ENCODE measurements around the gene ZNF443. TPM values are rescaled to one million over a fixed set of nuclear protein-coding genes. Genes with fewer than 3 reads are reported as not detected.
"Not testable (repeated sequence)": the region's sequence is repeated elsewhere in the genome, so short reads cannot be mapped to it uniquely, and the experiment has no call there.

ZNF443 gene
- 4.3 and 4.5 TPM in 2 replicates for total RNA-seq

DNA sequence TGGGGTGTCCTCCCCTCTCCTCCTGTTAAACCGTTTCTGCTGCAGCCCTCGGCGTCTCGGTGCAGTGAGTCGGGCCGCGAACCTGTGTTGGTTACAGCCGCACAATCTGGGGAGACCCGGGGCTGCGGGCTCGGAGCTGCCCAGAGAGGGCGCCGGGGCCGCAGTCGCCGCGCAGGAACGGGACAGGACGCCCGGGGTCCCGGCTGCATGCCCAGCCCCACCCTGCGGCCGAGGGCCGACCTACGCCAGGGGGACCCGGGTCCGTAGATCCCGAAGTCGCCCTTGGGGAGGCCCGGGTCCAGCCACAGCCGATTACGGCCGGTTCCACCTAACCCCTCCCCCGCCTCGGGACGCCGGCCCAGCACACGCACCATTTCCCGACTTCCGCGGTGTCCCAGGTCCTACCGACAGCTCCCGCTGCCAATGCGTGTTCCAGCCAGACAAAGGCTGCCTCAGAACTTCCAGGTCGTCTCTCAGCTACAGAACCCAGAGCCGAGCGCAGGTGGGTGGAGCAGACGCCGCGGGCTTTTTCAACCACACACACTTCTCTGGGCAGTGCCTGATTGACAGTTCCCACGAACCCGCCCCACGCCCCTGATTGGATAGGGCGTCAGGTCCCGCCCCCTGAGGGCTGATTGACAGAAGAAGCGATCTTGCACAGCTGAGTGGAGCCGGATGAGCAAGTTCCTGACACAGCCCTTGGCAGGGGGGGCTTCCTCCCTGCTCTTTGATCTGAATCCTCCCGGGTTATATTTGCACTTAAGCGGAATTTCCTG is at the start of gene ZNF443:
ZNF443 (minus strand) TSS at position 481 of the 776 bp plus-strand sequence; CDS start at position 374, 107 bp downstream.
- DNase-seq (ENCODE audit: low spot score), result peak; percentile 99
- H3K36me3 Mint-ChIP-seq (ENCODE audit: low read depth), result peaks cover 27% of the 10 kb centered on the region
- peak within 1 kb of the TSS; percentile 97 for H3K27ac Mint-ChIP-seq
- no peaks in the 10 kb centered on the region for H3K27me3 Mint-ChIP-seq (ENCODE audit: low read depth)
- peaks cover 46% of the 10 kb centered on the region for H3K9me3 Mint-ChIP-seq
- peaks cover 9% of the 10 kb centered on the region for H3K4me1 Mint-ChIP-seq (ENCODE audit: low read depth)
- H3K4me3 Mint-ChIP-seq (ENCODE audit: low read depth), result peak within 1 kb of the TSS; percentile 100
- intact Hi-C loops (cut with micrococcal nuclease), result loop anchor here (2.0 to 5.0 kb wide), 5 partner anchors 38 to 146 kb away; partner anchors contain the start of genes ZNF44, ZNF563, ZNF564 and ZNF709

DNA sequence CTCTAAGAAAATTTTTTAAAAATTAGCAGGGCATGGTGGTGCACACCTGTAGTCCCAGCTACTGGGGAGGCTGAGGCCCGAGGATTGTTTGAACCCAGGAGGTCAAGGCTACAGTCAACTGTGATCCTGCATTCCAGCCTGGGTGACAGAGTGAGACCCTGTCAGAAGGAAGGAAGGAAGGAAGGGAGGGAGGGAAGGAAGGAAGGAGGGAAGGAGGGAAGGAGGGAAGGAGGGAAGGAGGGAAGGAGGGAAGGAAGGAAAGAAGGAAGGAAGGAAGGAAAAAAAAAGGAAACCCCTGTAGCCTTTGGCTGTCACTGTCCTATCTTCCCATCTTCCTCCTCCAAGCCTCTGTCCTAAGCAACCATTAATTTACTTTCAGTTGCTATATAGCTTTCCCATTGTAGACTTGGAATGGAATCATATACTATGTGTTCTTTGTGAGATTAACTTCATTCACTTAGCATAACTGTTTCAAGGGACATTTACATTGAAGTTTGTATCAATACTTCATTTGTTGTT is 45.5 kb upstream of the ZNF443 start:
- H3K36me3 Mint-ChIP-seq (ENCODE audit: low read depth); H3K27me3 Mint-ChIP-seq (ENCODE audit: low read depth); H3K9me3 Mint-ChIP-seq; DNase-seq (ENCODE audit: low spot score); H3K27ac Mint-ChIP-seq; intact Hi-C loops (cut with micrococcal nuclease); H3K4me3 Mint-ChIP-seq (ENCODE audit: low read depth): not testable (repeated sequence)
- H3K4me1 Mint-ChIP-seq (ENCODE audit: low read depth), result peaks cover 17% of the 10 kb centered on the region

DNA sequence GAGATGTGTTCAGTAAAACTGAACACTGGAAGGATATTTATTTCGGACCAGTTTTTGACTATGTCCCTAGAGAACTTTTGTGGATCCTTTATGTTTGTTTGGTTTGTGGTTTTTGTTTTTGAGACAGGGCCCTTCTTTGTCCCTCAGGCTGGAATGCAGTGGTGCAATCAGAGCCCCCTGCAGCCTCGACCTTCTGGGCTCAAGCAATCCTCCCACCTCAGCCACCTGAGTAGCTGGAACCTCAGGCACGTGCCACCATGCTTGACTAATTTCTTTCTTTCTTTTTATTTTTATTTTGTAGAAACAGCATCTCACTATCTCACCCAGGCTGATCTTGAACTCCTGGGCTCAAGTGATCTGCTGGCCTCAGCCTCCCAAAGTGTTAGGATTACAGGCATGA is 44.8 kb upstream of the ZNF443 start:
- H3K4me3 Mint-ChIP-seq (ENCODE audit: low read depth), result peak overlapping the region; percentile 87
- intact Hi-C loops (cut with micrococcal nuclease), result loop anchor here (2.0 kb wide), 1 partner anchor 45 kb away; the partner anchor contains the start of gene ZNF443
- H3K27ac Mint-ChIP-seq, result no peak overlapping the region
- H3K36me3 Mint-ChIP-seq (ENCODE audit: low read depth), result no peaks in the 10 kb centered on the region
- no peak for DNase-seq (ENCODE audit: low spot score)
- peaks cover 17% of the 10 kb centered on the region for H3K4me1 Mint-ChIP-seq (ENCODE audit: low read depth)
- no peaks in the 10 kb centered on the region for H3K9me3 Mint-ChIP-seq
- H3K27me3 Mint-ChIP-seq (ENCODE audit: low read depth), result no peaks in the 10 kb centered on the region

DNA sequence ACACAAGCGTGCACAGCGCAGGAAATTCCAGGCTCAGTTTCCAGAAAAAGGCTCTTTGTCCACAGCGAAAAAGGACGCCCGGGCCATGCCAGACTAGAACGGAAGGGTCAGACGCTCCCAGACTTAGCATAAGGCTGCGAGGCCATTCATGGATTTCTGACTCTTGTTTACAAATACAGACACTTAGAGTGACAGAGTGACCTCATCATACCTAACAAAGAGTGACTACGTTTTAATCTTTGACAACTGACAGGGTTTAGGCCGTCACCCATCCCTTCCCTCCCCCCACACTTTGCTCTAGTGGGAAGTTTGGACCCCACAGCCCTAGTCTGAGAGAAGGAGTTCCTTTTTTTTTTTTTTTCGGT is 44.2 kb upstream of the ZNF443 start:
- Mint-ChIP-seq H3K9me3 (no peaks in the 10 kb centered on the region), H3K36me3 (ENCODE audit: low read depth) (no peaks in the 10 kb centered on the region), H3K27me3 (ENCODE audit: low read depth) (no peaks in the 10 kb centered on the region), H3K27ac (peak overlapping the region; percentile 63), H3K4me1 (ENCODE audit: low read depth) (peaks cover 17% of the 10 kb centered on the region), H3K4me3 (ENCODE audit: low read depth) (peak overlapping the region; percentile 87)
- intact Hi-C loops (cut with micrococcal nuclease), result loop anchor here (2.0 kb wide), 1 partner anchor 44 kb away; the partner anchor contains the start of gene ZNF443
- no peak for DNase-seq (ENCODE audit: low spot score)

DNA sequence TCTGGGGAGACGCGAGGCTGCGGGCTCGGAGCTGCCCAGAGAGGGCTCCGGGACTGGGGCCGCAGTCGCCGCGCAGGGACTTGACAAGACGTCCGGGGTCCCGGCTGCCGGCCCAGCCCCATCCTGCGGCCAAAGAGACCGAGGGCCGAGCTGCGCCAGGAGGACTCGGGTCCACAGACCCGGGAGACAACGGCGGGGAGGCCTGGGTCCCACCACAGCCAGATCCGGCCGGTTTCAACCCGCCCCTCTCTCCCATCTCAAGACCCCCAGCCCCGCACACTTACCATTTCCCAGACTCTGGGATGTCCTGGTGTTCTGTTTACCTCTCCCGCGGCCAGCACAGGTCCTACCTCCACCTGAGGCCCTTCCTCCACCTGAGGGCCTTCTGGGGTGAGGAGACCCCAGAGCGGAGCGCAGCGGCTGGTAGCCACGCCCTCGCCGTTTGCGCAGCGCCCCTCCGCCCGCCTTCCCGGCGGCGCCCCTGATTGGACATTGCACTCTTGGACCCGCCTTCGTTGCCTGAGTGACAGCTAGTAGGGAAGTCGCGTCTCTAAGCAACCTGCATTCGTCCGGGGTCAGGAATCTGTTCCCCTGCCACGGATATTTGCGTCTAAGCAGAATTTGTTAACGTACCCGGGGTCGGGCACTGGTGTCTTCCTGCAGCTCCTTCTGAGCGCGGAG is 43.7 kb upstream of the ZNF443 start, which contains the start of gene ZNF709:
ZNF709 (minus strand) TSS at position 446 of the 681 bp plus-strand sequence; CDS start at position 287, 159 bp downstream.
- DNase-seq (ENCODE audit: low spot score), result peak; percentile 79
- Mint-ChIP-seq H3K27me3 (ENCODE audit: low read depth) (no peaks in the 10 kb centered on the region), H3K4me3 (ENCODE audit: low read depth) (peak within 1 kb of the TSS; percentile 87), H3K36me3 (ENCODE audit: low read depth) (no peaks in the 10 kb centered on the region), H3K9me3 (no peaks in the 10 kb centered on the region), H3K27ac (peak within 1 kb of the TSS; percentile 63), H3K4me1 (ENCODE audit: low read depth) (peaks cover 17% of the 10 kb centered on the region)
- intact Hi-C loops (cut with micrococcal nuclease), result loop anchor here (2.0 kb wide), 1 partner anchor 44 kb away; the partner anchor contains the start of gene ZNF443

DNA sequence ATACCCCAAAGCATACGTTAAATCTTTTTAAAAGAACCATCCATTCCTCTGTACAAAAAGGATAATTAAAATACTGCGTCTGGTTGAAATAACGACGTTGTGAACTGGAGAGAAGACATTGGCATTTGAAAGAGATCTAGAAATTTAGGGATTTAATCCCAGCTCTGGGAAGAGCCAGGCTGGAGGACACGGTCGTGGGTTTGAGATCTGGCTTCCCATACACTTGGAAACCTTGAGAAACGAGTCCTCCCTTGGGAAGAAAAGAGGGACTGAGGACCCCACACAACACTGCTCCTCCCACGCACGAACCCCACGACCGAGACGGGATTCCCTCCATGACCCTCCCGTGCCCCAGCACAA is 43.2 kb upstream of the ZNF443 start:
- Mint-ChIP-seq H3K36me3 (ENCODE audit: low read depth) (no peaks in the 10 kb centered on the region), H3K9me3 (no peaks in the 10 kb centered on the region), H3K27me3 (ENCODE audit: low read depth) (no peaks in the 10 kb centered on the region), H3K4me1 (ENCODE audit: low read depth) (peaks cover 17% of the 10 kb centered on the region), H3K4me3 (ENCODE audit: low read depth) (peak overlapping the region; percentile 87), H3K27ac (peak overlapping the region; percentile 1)
- DNase-seq (ENCODE audit: low spot score), result no peak
- intact Hi-C loops (cut with micrococcal nuclease), result loop anchor here (2.0 kb wide), 1 partner anchor 43 kb away; the partner anchor contains the start of gene ZNF443

DNA sequence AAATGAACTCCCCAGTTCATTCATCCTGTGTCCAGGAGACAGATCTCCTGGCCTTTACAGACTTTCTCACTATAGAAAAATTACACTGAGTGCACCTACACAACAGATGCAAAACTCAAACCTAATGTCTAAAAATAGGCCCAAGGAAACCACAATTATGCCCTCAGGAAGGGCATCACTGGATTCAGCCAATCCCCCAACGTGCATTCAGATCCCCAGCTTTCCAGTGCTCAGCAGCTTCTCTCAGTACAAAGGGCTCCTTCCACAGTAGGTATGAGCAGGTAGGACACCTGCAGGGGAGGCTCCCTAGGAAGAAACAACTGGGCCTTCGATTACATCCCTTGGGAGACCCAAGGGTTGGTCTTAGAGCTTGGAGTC is 41.7 kb upstream of the ZNF443 start:
- Mint-ChIP-seq H3K27ac (no peak overlapping the region), H3K4me3 (ENCODE audit: low read depth) (no peak overlapping the region), H3K4me1 (ENCODE audit: low read depth) (peaks cover 19% of the 10 kb centered on the region), H3K9me3 (peaks cover 6% of the 10 kb centered on the region), H3K27me3 (ENCODE audit: low read depth) (no peaks in the 10 kb centered on the region), H3K36me3 (ENCODE audit: low read depth) (peaks cover 6% of the 10 kb centered on the region)
- intact Hi-C loops (cut with micrococcal nuclease), result no loop called here
- DNase-seq (ENCODE audit: low spot score), result no peak

DNA sequence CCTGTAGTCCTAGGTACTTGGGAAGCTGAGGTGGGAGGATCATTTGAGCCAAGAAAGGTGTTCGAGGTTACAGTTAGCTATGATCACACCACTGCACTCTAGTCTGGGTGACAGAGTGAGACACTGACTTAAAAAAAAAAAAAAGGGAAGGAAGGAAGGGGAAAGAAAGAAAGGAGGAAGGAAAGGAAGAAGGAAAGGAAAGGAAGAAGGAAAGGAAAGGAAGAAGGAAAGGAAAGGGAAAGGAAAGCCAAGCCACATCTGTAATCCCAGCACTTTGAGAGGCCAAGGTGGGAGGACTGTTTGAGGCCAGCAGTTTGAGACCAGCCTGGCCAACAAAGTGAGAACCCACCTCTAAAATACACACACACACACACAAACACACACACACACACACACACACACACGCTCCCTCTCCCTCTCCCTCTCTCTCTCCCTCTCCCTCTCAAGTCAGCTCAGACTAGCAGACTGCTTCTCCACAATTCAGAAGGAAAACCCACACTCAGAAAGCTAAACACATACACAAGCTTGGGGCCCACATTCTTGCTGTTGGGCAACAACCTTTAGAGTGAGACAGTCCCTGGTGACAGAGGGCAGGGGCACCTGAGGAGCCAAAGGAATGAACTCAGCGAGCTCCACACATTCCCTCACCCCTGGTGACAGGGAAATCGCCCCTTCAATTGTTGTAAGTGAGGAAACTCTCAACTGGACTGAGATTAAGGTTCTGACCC is 41.1 kb upstream of the ZNF443 start:
- no peak for DNase-seq (ENCODE audit: low spot score)
- Mint-ChIP-seq H3K4me3 (ENCODE audit: low read depth) (no peak overlapping the region), H3K27ac (no peak overlapping the region), H3K27me3 (ENCODE audit: low read depth) (no peaks in the 10 kb centered on the region), H3K4me1 (ENCODE audit: low read depth) (peaks cover 19% of the 10 kb centered on the region), H3K9me3 (peaks cover 6% of the 10 kb centered on the region), H3K36me3 (ENCODE audit: low read depth) (peaks cover 6% of the 10 kb centered on the region)
- intact Hi-C loops (cut with micrococcal nuclease), result no loop called here

DNA sequence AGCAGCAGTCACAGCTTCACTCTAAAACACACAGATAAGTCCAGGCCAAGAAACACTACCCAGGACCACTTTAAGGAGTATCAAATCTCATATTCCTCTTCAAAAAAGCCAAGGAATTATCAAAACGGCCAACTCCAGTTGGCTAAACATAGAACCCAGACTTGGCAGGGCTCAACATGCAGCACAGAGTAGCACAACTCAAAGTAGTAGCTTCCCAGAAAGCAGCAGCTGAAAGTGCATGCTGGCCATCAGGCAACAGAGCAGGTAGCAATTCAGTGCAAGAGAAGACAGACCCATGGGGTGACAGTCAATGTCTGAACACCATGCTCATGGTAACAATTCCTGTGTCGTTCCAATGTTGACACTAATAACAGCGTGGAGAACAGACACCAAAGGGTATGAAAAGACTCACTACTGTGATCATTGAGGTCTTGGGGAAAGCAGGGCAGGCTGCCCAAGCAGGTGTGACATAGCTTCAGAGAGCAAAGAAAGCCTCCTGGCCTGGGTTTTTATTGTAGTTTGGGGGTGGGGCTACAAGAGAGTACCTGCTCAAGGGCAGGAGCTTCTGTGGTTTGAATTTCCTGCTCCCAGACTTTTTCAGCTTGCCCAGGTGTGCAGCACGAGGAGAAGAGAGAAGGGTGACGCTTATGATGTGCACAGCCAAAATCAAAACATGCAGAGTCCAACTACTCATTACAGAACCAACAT is 37.6 kb upstream of the ZNF443 start:
- peaks cover 34% of the 10 kb centered on the region for H3K9me3 Mint-ChIP-seq
- H3K27ac Mint-ChIP-seq, result no peak overlapping the region
- peaks cover 11% of the 10 kb centered on the region for H3K4me1 Mint-ChIP-seq (ENCODE audit: low read depth)
- peaks cover 12% of the 10 kb centered on the region for H3K36me3 Mint-ChIP-seq (ENCODE audit: low read depth)
- no peak overlapping the region for H3K4me3 Mint-ChIP-seq (ENCODE audit: low read depth)
- no peaks in the 10 kb centered on the region for H3K27me3 Mint-ChIP-seq (ENCODE audit: low read depth)
- DNase-seq (ENCODE audit: low spot score), result no peak
- intact Hi-C loops (cut with micrococcal nuclease), result no loop called here

DNA sequence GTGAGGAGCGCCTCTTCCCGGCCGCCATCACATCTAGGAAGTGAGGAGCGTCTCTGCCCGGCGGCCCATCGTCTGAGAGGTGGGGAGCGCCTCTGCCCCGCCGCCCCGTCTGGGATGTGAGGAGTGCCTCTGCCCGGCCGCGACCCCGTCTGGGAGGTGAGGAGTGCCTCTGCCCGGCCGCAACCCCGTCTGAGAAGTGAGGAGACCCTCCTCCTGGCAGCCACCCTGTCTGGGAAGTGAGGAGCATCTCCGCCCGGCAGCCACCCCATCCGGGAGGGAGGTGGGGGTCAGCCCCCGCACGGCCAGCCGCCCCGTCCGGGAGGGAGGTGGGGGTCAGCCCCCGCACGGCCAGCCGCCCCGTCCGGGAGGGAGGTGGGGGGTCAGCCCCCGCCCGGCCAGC is 26.8 kb upstream of the ZNF443 start:
- H3K36me3 Mint-ChIP-seq (ENCODE audit: low read depth), result peaks cover 35% of the 10 kb centered on the region
- H3K27ac Mint-ChIP-seq; intact Hi-C loops (cut with micrococcal nuclease); H3K4me1 Mint-ChIP-seq (ENCODE audit: low read depth); DNase-seq (ENCODE audit: low spot score); H3K4me3 Mint-ChIP-seq (ENCODE audit: low read depth); H3K27me3 Mint-ChIP-seq (ENCODE audit: low read depth): not testable (repeated sequence)
- peaks cover 62% of the 10 kb centered on the region for H3K9me3 Mint-ChIP-seq

DNA sequence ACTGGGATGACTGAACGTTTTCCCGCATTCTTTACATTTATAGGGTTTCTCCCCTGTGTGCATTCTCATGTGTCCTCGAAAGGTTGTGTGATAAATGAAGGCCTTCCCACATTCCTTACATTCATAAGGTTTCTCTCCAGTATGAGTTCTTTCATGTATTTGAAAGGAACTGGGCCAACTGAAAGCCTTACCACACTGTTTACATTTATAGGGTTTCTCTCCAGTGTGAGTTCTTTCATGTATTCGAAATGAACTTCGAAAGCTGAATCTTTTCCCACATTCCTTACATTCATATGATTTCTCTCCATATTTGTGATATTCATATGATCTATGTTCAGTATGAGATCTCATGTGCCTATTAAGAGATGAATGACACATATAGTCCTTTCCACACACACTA is 24.4 kb upstream of the ZNF443 start:
- peaks cover 30% of the 10 kb centered on the region for H3K36me3 Mint-ChIP-seq (ENCODE audit: low read depth)
- H3K9me3 Mint-ChIP-seq, result peaks cover 64% of the 10 kb centered on the region
- no peak for DNase-seq (ENCODE audit: low spot score)
- no peak overlapping the region for H3K4me3 Mint-ChIP-seq (ENCODE audit: low read depth)
- H3K27ac Mint-ChIP-seq, result no peak overlapping the region
- intact Hi-C loops (cut with micrococcal nuclease), result no loop called here
- H3K27me3 Mint-ChIP-seq (ENCODE audit: low read depth), result no peaks in the 10 kb centered on the region
- H3K4me1 Mint-ChIP-seq (ENCODE audit: low read depth), result no peaks in the 10 kb centered on the region

DNA sequence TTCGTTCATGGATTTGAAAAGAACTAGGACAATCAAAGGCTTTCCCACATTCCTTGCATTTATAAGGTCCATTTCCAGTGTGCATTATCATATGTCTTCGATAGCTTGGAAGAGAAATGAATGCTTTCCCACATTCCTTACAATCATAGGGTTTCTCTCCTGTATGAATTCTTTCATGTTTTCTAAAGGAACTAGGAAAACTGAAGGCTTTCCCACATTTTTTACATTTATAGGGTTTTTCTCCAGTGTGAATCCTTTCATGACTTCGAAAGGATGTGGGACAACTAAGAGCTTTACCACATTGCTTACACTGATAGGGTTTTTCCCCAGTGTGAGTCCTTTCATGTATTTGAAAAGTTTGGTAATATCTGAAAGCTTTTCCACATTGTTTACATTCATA is 23.9 kb upstream of the ZNF443 start:
- intact Hi-C loops (cut with micrococcal nuclease), result no loop called here
- Mint-ChIP-seq H3K36me3 (ENCODE audit: low read depth) (peaks cover 26% of the 10 kb centered on the region), H3K4me1 (ENCODE audit: low read depth) (no peaks in the 10 kb centered on the region), H3K27ac (no peak overlapping the region), H3K27me3 (ENCODE audit: low read depth) (no peaks in the 10 kb centered on the region), H3K4me3 (ENCODE audit: low read depth) (no peak overlapping the region), H3K9me3 (peaks cover 63% of the 10 kb centered on the region)
- DNase-seq (ENCODE audit: low spot score), result no peak

Measured in activated T-helper 2 cell treated with anti-CD3 and anti-CD28 coated beads, Interferon-gamma antibody, Interleukin-2, Interleukin-4, amounts not matched to agents 10 μg/mL and 5 μg/mL and 100 μg/mL, durations not matched to agents 14 hours and 24 hours and 36 hours (primary cell).